CD14-positive monocyte (primary cell): Measurements from ENCODE around the gene KCNQ1. TPM values are rescaled to one million over a fixed set of nuclear protein-coding genes. Genes with fewer than 3 reads are reported as not detected.
A peak's percentile ranks its signal among the peaks of the same experiment; 100 is the strongest.

Source experiments
- DNase-seq, 3 donors: peaks; one replicate each; pipeline ENCODE4 v3.0.0-alpha.2; 2011 to 2022
- H2AFZ ChIP-seq: 2 replicates; pipeline ENCODE4 v1.6.0; 2012; ENCODE audit warnings: mild to moderate bottlenecking, low read depth, low read length, inconsistent platforms; ENCODE audit not compliant: insufficient read depth, poor library complexity, severe bottlenecking
- H3K27ac ChIP-seq, 2 donors: 1 replicate in 1 of 2; 2 replicates in 1 of 2; pipeline ENCODE4 v1.5.1; 2012 to 2013; ENCODE audit warnings: low read length in 2 of 2, control low read depth in 1 of 2, inconsistent platforms in 1 of 2, low read depth in 1 of 2, mild to moderate bottlenecking in 1 of 2
- H3K27me3 ChIP-seq, 2 donors: one replicate each; pipeline versions ENCODE4 v1.6.0 to v1.6.1; 2011 to 2013; ENCODE audit warnings: low read length in 2 of 2; ENCODE audit not compliant: control insufficient read depth in 2 of 2, insufficient read depth in 2 of 2
- H3K36me3 ChIP-seq, 2 donors: replicated peaks in 1 of 2; 1 replicate in 1 of 2; 2 replicates in 1 of 2; pipeline versions ENCODE4 v1.5.1 to v1.6.1; 2012 to 2013; ENCODE audit warnings: low read length in 2 of 2, control low read depth in 1 of 2, inconsistent platforms in 1 of 2, mild to moderate bottlenecking in 1 of 2; ENCODE audit not compliant: insufficient read depth in 2 of 2, control insufficient read depth in 1 of 2
- H3K4me1 ChIP-seq, 2 donors: 1 replicate in 1 of 2; 2 replicates in 1 of 2; pipeline versions ENCODE4 v1.5.1 to v1.6.1; 2012 to 2013; ENCODE audit warnings: low read length in 2 of 2, control low read depth in 1 of 2, inconsistent platforms in 1 of 2, mild to moderate bottlenecking in 1 of 2, moderate library complexity in 1 of 2; ENCODE audit not compliant: insufficient read depth in 2 of 2, control insufficient read depth in 1 of 2
- H3K4me2 ChIP-seq: replicated peaks from 2 replicates; pipeline ENCODE3; 2012; ENCODE audit warnings: low read length, moderate library complexity, mild to moderate bottlenecking; ENCODE audit not compliant: poor library complexity, severe bottlenecking; ENCODE audit errors: extremely low read depth
- H3K4me3 ChIP-seq, 3 experiments: fragments of 200-600 bp in 1 of 3; sonication (generic) in 1 of 3; replicated peaks in 1 of 3; 1 replicate in 2 of 3; 2 replicates in 1 of 3; pipeline ENCODE4 v1.5.1; 2011 to 2013; ENCODE audit warnings: low read length in 3 of 3, mild to moderate bottlenecking in 3 of 3, control low read depth in 2 of 3, low read depth in 2 of 3, inconsistent platforms in 1 of 3, moderate library complexity in 1 of 3
- H3K79me2 ChIP-seq: 2 replicates; pipeline ENCODE4 v1.6.0; 2012; ENCODE audit warnings: mild to moderate bottlenecking, control low read depth, inconsistent platforms, low read length, moderate library complexity; ENCODE audit not compliant: insufficient read depth
- H3K9ac ChIP-seq: 2 replicates; pipeline ENCODE4 v1.6.0; 2017; ENCODE audit warnings: low read length, mild to moderate bottlenecking; ENCODE audit not compliant: insufficient read depth, poor library complexity, severe bottlenecking
- H3K9me3 ChIP-seq, 2 donors: replicated peaks in 1 of 2; 1 replicate in 1 of 2; 2 replicates in 1 of 2; pipeline versions ENCODE4 v1.5.1 to v1.6.1; 2012 to 2013; ENCODE audit warnings: low read length in 2 of 2, control low read depth in 1 of 2; ENCODE audit not compliant: control insufficient read depth in 1 of 2, insufficient read depth in 1 of 2
- H4K20me1 ChIP-seq: 2 replicates; pipeline ENCODE4 v1.6.0; 2012; ENCODE audit warnings: mild to moderate bottlenecking, low read length, control low read depth, moderate library complexity; ENCODE audit not compliant: insufficient read depth
- H3K27ac Mint-ChIP-seq, 7 donors: one replicate each; pipeline ENCODE4 v1.8.0; 2020; ENCODE audit warnings: mild to moderate bottlenecking in 7 of 7, mixed read lengths in 7 of 7, moderate library complexity in 6 of 7, inconsistent platforms in 2 of 7
- H3K27me3 Mint-ChIP-seq, 3 donors: one replicate each; pipeline ENCODE4 v1.8.0; 2021 to 2022; ENCODE audit warnings: low read depth in 3 of 3, mild to moderate bottlenecking in 3 of 3, mixed read lengths in 3 of 3, moderate library complexity in 3 of 3, inconsistent platforms in 1 of 3
- H3K36me3 Mint-ChIP-seq, 2 donors: one replicate each; pipeline ENCODE4 v1.8.0; 2020; ENCODE audit warnings: mixed read lengths in 2 of 2, inconsistent platforms in 1 of 2, mild to moderate bottlenecking in 1 of 2
- H3K4me1 Mint-ChIP-seq: one replicate; pipeline ENCODE4 v1.8.0; 2020; ENCODE audit warnings: mild to moderate bottlenecking, mixed read lengths
- H3K4me3 Mint-ChIP-seq, 2 donors: one replicate each; pipeline ENCODE4 v1.8.0; 2020; ENCODE audit warnings: mild to moderate bottlenecking in 2 of 2, mixed read lengths in 2 of 2, moderate library complexity in 1 of 2
- H3K9me3 Mint-ChIP-seq, 7 donors: one replicate each; pipeline ENCODE4 v1.8.0; 2020 to 2022; ENCODE audit warnings: mixed read lengths in 7 of 7, mild to moderate bottlenecking in 6 of 7, moderate library complexity in 6 of 7, inconsistent platforms in 2 of 7
- CTCF ChIP-seq: fragments of 200-600 bp; IDR thresholded peaks from one replicate; pipeline ENCODE4 v1.8.0; 2022; ENCODE audit warnings: antibody characterized with exemption, mild to moderate bottlenecking
- WGBS: methylation state at CpG from one replicate; pipeline ENCODE4 v1.1.5; 2013; ENCODE audit warnings: missing lambda C conversion rate; ENCODE audit not compliant: insufficient coverage; 5-methylcytosine and 5-hydroxymethylcytosine counted together
- intact Hi-C, 2 donors: fragments of 100-400 bp; cut with micrococcal nuclease; formaldehyde crosslinking; loops; one replicate each; pipeline versions ENCODE4 v1.15.0 to v1.15.1; 2023
- polyA plus RNA-seq, 3 donors: library from polyadenylated mRNA; depleted of rRNA in 1 of 3; unstranded in 2 of 3; stranded (reverse) in 1 of 3; fragments of 300-500 nt in 2 of 3; fragments of >200 nt in 1 of 3; fragmentation: Illumina TruSeq in 2 of 3; gene quantifications; 1 replicate in 2 of 3; 2 replicates in 1 of 3; pipeline ENCODE4 v1.2.3, GENCODE V29; 2012 to 2021

KCNQ1 gene
- polyA plus RNA-seq, 3 donors, result 14.9 to 31.8 (median 21.6) TPM

GRCh38 chr11:2870969-2871680 lies 426.3 kb downstream of the KCNQ1 start:
- H3K36me3 ChIP-seq, result no peaks in the 10 kb centered on the region
- peaks cover 27 to 52% of the 10 kb centered on the region in 2 donors for H3K27me3 ChIP-seq
- no peaks in the 10 kb centered on the region for H3K79me2 ChIP-seq
- DNase-seq, result no peak
- H3K9ac ChIP-seq, result no peak overlapping the region
- Mint-ChIP-seq H3K9me3 (peaks cover 2 to 23% (median 18%) of the 10 kb centered on the region in 7 donors), H3K4me3 (peak overlapping the region in 1 of 2 donors; percentile 67), H3K27me3 (peaks cover 54 to 69% (median 59%) of the 10 kb centered on the region in 3 donors), H3K27ac (peak overlapping the region in 1 of 7 donors; percentile 22), H3K4me1 (peaks cover 16% of the 10 kb centered on the region), H3K36me3 (peaks cover 2 to 8% of the 10 kb centered on the region in 2 donors)
- H4K20me1 ChIP-seq, result no peaks in the 10 kb centered on the region
- H3K4me1 ChIP-seq, result peaks cover 5 to 13% of the 10 kb centered on the region in 2 donors
- H3K4me3 ChIP-seq, result no peak overlapping the region
- no peak for TF ChIP-seq CTCF
- WGBS, result 83% methylated on average over 7 of the region's 22 CpGs
- intact Hi-C loops, result no loop called here
- no peak overlapping the region for H2AFZ ChIP-seq
- H3K4me2 ChIP-seq, result no peak overlapping the region
- peaks cover 5 to 7% of the 10 kb centered on the region in 2 donors for H3K9me3 ChIP-seq
- H3K27ac ChIP-seq, result no peak overlapping the region

- no peak for TF ChIP-seq CTCF
- Histone ChIP-seq H3K4me1 (no peaks in the 10 kb centered on the region), H3K36me3 (no peaks in the 10 kb centered on the region), H3K4me3 (no peak overlapping the region), H2AFZ (no peak overlapping the region), H3K79me2 (no peaks in the 10 kb centered on the region), H3K27me3 (peaks cover 14 to 22% of the 10 kb centered on the region in 2 donors), H4K20me1 (no peaks in the 10 kb centered on the region), H3K9me3 (peaks cover 0 to 21% of the 10 kb centered on the region in 2 donors), H3K9ac (no peak overlapping the region), H3K4me2 (no peak overlapping the region), H3K27ac (no peak overlapping the region)
- H3K9me3 Mint-ChIP-seq, result peaks cover 5 to 31% (median 22%) of the 10 kb centered on the region in 7 donors
- H3K27me3 Mint-ChIP-seq, result peaks cover 32 to 41% (median 39%) of the 10 kb centered on the region in 3 donors
- intact Hi-C loops, result no loop called here
- no peak overlapping the region for H3K4me3 Mint-ChIP-seq
- no peak for DNase-seq
- no peaks in the 10 kb centered on the region for H3K36me3 Mint-ChIP-seq
- H3K27ac Mint-ChIP-seq, result no peak overlapping the region
- peaks cover 4% of the 10 kb centered on the region for H3K4me1 Mint-ChIP-seq
- WGBS, result 91% methylated on average over 8 of the region's 10 CpGs
Measured at GRCh38 chr11:2874963-2875362, 430.2 kb downstream of the KCNQ1 start.
